ENCODE results near the gene POLR3E. TPM values are rescaled to one million over a fixed set of nuclear protein-coding genes. Genes with fewer than 3 reads are reported as not detected.

POLR3E gene
- total RNA-seq, 1 experiment from 2014 or later: 54.6 TPM

DNA sequence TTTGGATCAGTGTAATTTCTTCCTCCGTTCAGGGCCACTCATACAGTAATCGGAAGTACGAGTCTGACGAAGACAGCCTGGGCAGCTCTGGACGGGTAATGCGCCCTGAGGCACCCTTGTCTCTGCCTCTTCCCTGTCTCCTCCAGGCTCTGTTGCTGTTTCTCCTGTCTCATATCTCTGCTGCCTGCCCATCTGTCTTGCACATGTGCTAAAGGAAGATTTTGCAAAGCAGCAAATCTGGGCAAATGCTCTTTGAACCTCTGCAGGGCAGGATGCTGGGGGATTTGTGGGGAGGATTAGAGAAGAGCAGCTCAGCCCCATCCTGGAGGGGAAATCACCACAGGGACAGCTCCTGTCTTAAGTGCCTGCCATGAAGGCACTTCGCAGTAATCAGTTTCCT is 32.4 kb upstream of the POLR3E start:
- H3K9me3 ChIP-seq (ENCODE audit: low read length): no peaks in the 10 kb centered on the region
- DNase-seq: no peak
- peaks cover 13% of the 10 kb centered on the region for H3K36me3 ChIP-seq (ENCODE audit: insufficient read depth, low read length)
- no peak overlapping the region for H3K9ac ChIP-seq (ENCODE audit: low read length)
- H3K27ac ChIP-seq (ENCODE audit: low read length): no peak overlapping the region
- no peak overlapping the region for H2AFZ ChIP-seq (ENCODE audit: low read length)
- H3K9me2 ChIP-seq (replicated peaks; ENCODE audit: insufficient read depth, low read length): no peaks in the 10 kb centered on the region
- H4K20me1 ChIP-seq (ENCODE audit: insufficient read depth, low read depth, low read length): no peaks in the 10 kb centered on the region
- no peak overlapping the region for H3K4me2 ChIP-seq (ENCODE audit: low read depth, low read length, poor library complexity, severe bottlenecking)
- H3K27me3 ChIP-seq (ENCODE audit: low read length): no peaks in the 10 kb centered on the region
- H3K4me3 ChIP-seq (ENCODE audit: low read length): no peak overlapping the region
- no peaks in the 10 kb centered on the region for H3K4me1 ChIP-seq (ENCODE audit: low read length)
- no peaks in the 10 kb centered on the region for H3K79me2 ChIP-seq (ENCODE audit: low read length)

DNA sequence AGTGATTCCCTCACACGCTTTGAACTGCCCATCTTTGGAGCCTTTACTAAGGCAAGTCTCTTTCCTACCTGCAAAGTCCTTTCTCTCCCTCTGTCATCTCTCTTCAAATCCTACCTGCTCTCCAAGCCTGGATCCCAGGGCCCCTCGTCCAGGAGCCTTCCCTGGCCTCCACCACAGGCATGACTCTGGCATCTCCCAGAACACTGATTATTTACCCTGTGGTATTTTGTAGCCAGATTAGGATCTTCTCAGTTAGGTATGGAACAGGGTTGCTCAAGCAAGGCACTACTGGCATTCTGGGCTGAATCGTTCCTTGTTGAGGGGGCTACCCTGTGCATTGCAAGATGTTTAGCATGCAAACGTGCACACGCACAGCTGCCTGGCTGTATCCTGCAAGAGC is 31.9 kb upstream of the POLR3E start:
- Histone ChIP-seq H3K9me3 (ENCODE audit: low read length) (no peaks in the 10 kb centered on the region), H3K4me1 (ENCODE audit: low read length) (no peaks in the 10 kb centered on the region), H4K20me1 (ENCODE audit: insufficient read depth, low read depth, low read length) (no peaks in the 10 kb centered on the region), H3K4me3 (ENCODE audit: low read length) (no peak overlapping the region), H3K27me3 (ENCODE audit: low read length) (no peaks in the 10 kb centered on the region), H3K9me2 (replicated peaks; ENCODE audit: insufficient read depth, low read length) (no peaks in the 10 kb centered on the region), H3K27ac (ENCODE audit: low read length) (no peak overlapping the region), H3K36me3 (ENCODE audit: insufficient read depth, low read length) (peaks cover 8% of the 10 kb centered on the region), H3K79me2 (ENCODE audit: low read length) (no peaks in the 10 kb centered on the region), H3K9ac (ENCODE audit: low read length) (no peak overlapping the region), H2AFZ (ENCODE audit: low read length) (no peak overlapping the region), H3K4me2 (ENCODE audit: low read depth, low read length, poor library complexity, severe bottlenecking) (no peak overlapping the region)
- DNase-seq: no peak

DNA sequence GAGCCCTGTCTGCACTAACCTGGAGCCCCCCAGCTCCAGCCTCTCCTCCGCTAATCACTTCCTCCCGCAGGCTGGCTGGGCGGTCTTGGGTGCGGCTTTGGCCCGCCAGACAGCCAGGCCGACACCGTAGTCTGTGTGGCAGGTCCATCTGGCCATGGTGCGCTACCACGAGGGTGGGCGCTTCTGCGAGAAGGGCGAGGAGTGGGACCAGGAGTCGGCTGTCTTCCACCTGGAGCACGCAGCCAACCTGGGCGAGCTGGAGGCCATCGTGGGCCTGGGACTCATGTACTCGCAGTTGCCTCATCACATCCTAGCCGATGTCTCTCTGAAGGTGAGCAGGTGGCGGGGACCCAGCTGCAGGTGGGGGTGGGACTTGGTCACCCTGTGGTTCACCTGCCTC is 30.7 kb upstream of the POLR3E start:
- H3K27ac ChIP-seq (ENCODE audit: low read length): no peak overlapping the region
- no peaks in the 10 kb centered on the region for H3K9me2 ChIP-seq (replicated peaks; ENCODE audit: insufficient read depth, low read length)
- no peaks in the 10 kb centered on the region for H3K9me3 ChIP-seq (ENCODE audit: low read length)
- H3K27me3 ChIP-seq (ENCODE audit: low read length): no peaks in the 10 kb centered on the region
- no peak overlapping the region for H3K4me2 ChIP-seq (ENCODE audit: low read depth, low read length, poor library complexity, severe bottlenecking)
- H3K4me3 ChIP-seq (ENCODE audit: low read length): no peak overlapping the region
- no peaks in the 10 kb centered on the region for H4K20me1 ChIP-seq (ENCODE audit: insufficient read depth, low read depth, low read length)
- no peaks in the 10 kb centered on the region for H3K4me1 ChIP-seq (ENCODE audit: low read length)
- peaks cover 4% of the 10 kb centered on the region; the same call in 1 of the 2 replicates for H3K36me3 ChIP-seq (ENCODE audit: insufficient read depth, low read length)
- no peaks in the 10 kb centered on the region for H3K79me2 ChIP-seq (ENCODE audit: low read length)
- DNase-seq: no peak
- H3K9ac ChIP-seq (ENCODE audit: low read length): no peak overlapping the region
- no peak overlapping the region for H2AFZ ChIP-seq (ENCODE audit: low read length)

DNA sequence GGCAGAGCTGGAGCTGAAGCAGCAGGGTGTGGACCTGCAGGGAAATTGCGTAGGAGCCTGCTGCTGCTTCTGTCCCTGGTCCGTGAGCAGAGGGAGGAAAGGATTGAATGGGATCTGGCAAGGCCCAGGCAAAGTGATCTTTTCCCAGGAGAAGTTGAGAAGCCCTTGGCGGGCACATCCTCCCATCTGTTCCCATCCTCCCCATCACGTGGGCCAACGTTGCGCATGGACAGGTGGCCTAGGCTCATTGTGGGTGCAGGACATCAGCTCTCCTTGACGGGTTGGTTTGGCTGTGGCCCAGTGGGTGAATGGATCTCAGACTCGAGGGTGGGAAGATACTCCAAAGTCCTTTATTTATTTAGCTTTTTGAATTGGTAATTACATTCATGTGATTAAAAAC is 29.4 kb upstream of the POLR3E start:
- H3K9me3 ChIP-seq (ENCODE audit: low read length): no peaks in the 10 kb centered on the region
- no peak overlapping the region for H2AFZ ChIP-seq (ENCODE audit: low read length)
- H3K27me3 ChIP-seq (ENCODE audit: low read length): no peaks in the 10 kb centered on the region
- no peak overlapping the region for H3K27ac ChIP-seq (ENCODE audit: low read length)
- H3K4me2 ChIP-seq (ENCODE audit: low read depth, low read length, poor library complexity, severe bottlenecking): no peak overlapping the region
- H3K9ac ChIP-seq (ENCODE audit: low read length): no peak overlapping the region
- no peaks in the 10 kb centered on the region for H3K9me2 ChIP-seq (replicated peaks; ENCODE audit: insufficient read depth, low read length)
- peaks cover 12% of the 10 kb centered on the region; the same call in 1 of the 2 replicates for H3K36me3 ChIP-seq (ENCODE audit: insufficient read depth, low read length)
- no peak overlapping the region for H3K4me3 ChIP-seq (ENCODE audit: low read length)
- H3K4me1 ChIP-seq (ENCODE audit: low read length): no peaks in the 10 kb centered on the region
- H4K20me1 ChIP-seq (ENCODE audit: insufficient read depth, low read depth, low read length): no peaks in the 10 kb centered on the region
- no peaks in the 10 kb centered on the region for H3K79me2 ChIP-seq (ENCODE audit: low read length)
- DNase-seq: no peak

DNA sequence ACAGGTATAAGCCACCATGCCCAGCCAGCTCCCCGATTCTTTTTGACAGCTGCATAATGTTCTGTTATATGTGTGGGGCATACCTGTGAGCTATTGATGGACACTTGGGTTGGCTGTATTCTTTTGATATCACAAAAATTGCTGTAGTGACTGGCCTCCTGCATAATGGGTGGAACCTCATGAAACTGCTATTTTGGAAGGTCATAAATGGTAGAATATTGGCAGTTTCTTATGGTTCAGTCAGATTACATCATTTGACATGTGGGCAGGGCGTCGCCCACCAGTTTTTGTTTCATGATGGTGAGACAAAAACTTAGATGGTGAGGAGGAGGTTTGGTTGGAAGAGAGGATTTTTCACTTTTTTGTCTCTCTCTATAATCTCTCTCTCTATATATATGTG is 26.7 kb upstream of the POLR3E start:
- Histone ChIP-seq H3K9ac (ENCODE audit: low read length) (no peak overlapping the region), H3K9me3 (ENCODE audit: low read length) (no peaks in the 10 kb centered on the region), H2AFZ (ENCODE audit: low read length) (no peak overlapping the region), H3K36me3 (ENCODE audit: insufficient read depth, low read length) (peaks cover 30% of the 10 kb centered on the region), H3K9me2 (replicated peaks; ENCODE audit: insufficient read depth, low read length) (no peaks in the 10 kb centered on the region), H3K4me3 (ENCODE audit: low read length) (no peak overlapping the region), H4K20me1 (ENCODE audit: insufficient read depth, low read depth, low read length) (no peaks in the 10 kb centered on the region), H3K27me3 (ENCODE audit: low read length) (no peaks in the 10 kb centered on the region), H3K4me1 (ENCODE audit: low read length) (no peaks in the 10 kb centered on the region), H3K4me2 (ENCODE audit: low read depth, low read length, poor library complexity, severe bottlenecking) (no peak overlapping the region), H3K79me2 (ENCODE audit: low read length) (no peaks in the 10 kb centered on the region), H3K27ac (ENCODE audit: low read length) (no peak overlapping the region)
- no peak for DNase-seq

DNA sequence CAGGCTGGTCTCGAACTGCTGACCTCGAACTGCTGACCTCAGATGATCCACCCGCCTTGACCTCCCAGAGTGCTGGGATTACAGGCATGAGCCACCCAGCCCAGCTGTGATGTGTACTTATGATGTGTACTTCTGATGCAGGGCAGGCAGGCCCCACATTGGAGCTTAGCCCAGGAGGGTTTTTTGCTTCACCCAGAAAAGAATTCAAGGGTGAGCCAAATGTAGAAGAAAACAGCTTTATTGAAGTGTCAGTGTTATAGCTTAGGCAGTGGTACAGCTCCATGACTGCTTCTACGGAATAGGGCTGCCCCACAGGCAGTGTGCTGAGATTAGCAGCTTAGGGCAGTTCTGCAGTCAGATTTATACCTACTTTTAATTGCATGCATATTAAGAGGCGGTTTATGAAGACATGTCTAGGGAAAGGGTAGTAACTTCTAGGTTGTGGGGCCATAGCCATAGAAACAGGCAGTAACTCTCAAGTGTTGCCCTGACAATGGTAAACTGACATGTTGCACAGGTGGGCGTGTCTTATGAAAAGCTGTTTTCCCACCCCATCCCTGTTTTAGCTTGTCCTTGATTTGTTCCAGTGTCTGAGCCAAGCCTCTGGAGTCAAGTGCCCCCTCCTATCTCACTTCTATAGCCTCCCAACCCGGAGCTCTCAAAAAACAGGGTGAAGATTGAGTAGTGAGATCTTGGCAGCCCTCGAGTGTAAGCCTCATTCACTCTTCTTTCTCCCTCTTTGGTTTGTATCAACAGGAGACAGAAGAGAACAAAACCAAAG is 24.1 kb upstream of the POLR3E start:
- no peaks in the 10 kb centered on the region for H4K20me1 ChIP-seq (ENCODE audit: insufficient read depth, low read depth, low read length)
- H3K9me3 ChIP-seq (ENCODE audit: low read length): no peaks in the 10 kb centered on the region
- H3K9ac ChIP-seq (ENCODE audit: low read length): no peak overlapping the region
- no peaks in the 10 kb centered on the region for H3K79me2 ChIP-seq (ENCODE audit: low read length)
- H3K36me3 ChIP-seq (ENCODE audit: insufficient read depth, low read length): peaks cover 30% of the 10 kb centered on the region
- no peaks in the 10 kb centered on the region for H3K9me2 ChIP-seq (replicated peaks; ENCODE audit: insufficient read depth, low read length)
- no peaks in the 10 kb centered on the region for H3K27me3 ChIP-seq (ENCODE audit: low read length)
- no peak for DNase-seq
- no peak overlapping the region for H3K4me3 ChIP-seq (ENCODE audit: low read length)
- no peak overlapping the region for H3K27ac ChIP-seq (ENCODE audit: low read length)
- H3K4me1 ChIP-seq (ENCODE audit: low read length): no peaks in the 10 kb centered on the region
- H3K4me2 ChIP-seq (ENCODE audit: low read depth, low read length, poor library complexity, severe bottlenecking): no peak overlapping the region
- H2AFZ ChIP-seq (ENCODE audit: low read length): no peak overlapping the region

DNA sequence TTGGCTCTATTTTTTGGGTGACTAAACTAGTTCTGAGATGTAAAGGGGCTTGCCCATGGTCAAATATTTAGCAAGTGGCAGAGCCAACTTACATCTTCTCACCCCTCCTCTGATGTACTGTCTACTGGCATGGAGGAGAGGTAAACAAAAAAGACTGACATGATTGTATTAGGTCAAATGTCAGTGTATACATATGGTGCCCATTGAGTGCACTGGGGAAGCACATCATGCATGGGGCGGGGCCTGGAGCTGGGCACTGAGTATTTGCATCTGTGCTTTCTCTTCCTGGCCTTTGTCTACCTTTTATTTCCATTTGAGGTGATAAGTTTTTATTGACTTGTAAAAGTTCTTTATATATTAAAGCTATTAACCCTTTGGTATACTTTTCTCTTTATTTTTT is 22.3 kb upstream of the POLR3E start:
- no peaks in the 10 kb centered on the region for H3K9me2 ChIP-seq (replicated peaks; ENCODE audit: insufficient read depth, low read length)
- no peaks in the 10 kb centered on the region for H3K27me3 ChIP-seq (ENCODE audit: low read length)
- no peaks in the 10 kb centered on the region for H4K20me1 ChIP-seq (ENCODE audit: insufficient read depth, low read depth, low read length)
- no peaks in the 10 kb centered on the region for H3K4me1 ChIP-seq (ENCODE audit: low read length)
- no peak overlapping the region for H3K9ac ChIP-seq (ENCODE audit: low read length)
- no peak overlapping the region for H3K4me3 ChIP-seq (ENCODE audit: low read length)
- no peaks in the 10 kb centered on the region for H3K9me3 ChIP-seq (ENCODE audit: low read length)
- H3K4me2 ChIP-seq (ENCODE audit: low read depth, low read length, poor library complexity, severe bottlenecking): no peak overlapping the region
- no peak for DNase-seq
- H2AFZ ChIP-seq (ENCODE audit: low read length): no peak overlapping the region
- H3K27ac ChIP-seq (ENCODE audit: low read length): no peak overlapping the region
- H3K36me3 ChIP-seq (ENCODE audit: insufficient read depth, low read length): peaks cover 28% of the 10 kb centered on the region
- H3K79me2 ChIP-seq (ENCODE audit: low read length): no peaks in the 10 kb centered on the region

DNA sequence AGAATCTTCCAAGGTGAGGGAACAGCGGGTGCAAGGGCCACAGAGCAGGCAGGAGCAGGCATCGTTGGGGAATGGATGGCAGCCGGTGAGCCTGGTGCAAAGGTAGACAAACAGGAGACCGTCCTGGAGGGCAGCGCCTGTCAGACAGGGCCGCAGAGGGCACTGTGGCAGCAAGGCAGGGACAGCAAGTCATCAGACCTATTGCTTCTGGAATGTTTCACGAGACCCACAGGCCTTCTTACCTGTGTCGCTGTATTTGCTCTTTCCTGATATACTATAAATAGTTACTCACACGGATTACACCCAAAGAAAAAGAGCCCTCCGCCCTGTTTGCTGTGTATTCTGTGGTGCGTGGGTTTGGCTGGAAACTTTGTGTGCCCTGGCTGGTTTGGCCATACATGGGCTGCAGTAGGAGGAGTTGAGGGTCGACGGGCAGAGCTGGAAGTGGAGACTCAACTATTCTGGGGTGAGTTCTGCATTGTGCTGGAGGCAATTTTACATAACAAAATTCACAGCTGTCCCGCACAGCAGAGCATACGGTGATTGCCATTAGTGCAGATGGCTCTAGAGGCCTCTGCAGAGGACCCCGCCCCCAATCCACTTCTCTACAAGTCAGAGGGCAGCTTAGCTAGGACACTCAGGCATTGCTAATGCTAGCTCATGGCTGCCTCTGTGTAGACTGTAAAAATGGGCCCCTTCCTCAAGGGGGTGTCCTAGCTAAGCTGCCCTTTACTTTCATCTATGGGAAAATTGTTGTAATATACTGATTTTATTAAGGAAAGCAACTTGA is 18.6 kb upstream of the POLR3E start:
- Histone ChIP-seq H3K9ac (ENCODE audit: low read length) (no peak overlapping the region), H2AFZ (ENCODE audit: low read length) (no peak overlapping the region), H3K27me3 (ENCODE audit: low read length) (no peaks in the 10 kb centered on the region), H3K9me3 (ENCODE audit: low read length) (no peaks in the 10 kb centered on the region), H3K9me2 (replicated peaks; ENCODE audit: insufficient read depth, low read length) (no peaks in the 10 kb centered on the region), H4K20me1 (ENCODE audit: insufficient read depth, low read depth, low read length) (no peaks in the 10 kb centered on the region), H3K79me2 (ENCODE audit: low read length) (no peaks in the 10 kb centered on the region), H3K4me2 (ENCODE audit: low read depth, low read length, poor library complexity, severe bottlenecking) (no peak overlapping the region), H3K4me3 (ENCODE audit: low read length) (no peak overlapping the region), H3K36me3 (ENCODE audit: insufficient read depth, low read length) (peaks cover 39% of the 10 kb centered on the region), H3K4me1 (ENCODE audit: low read length) (no peaks in the 10 kb centered on the region), H3K27ac (ENCODE audit: low read length) (no peak overlapping the region)
- DNase-seq: no peak

Measured in Karpas-422 (cell line).